ENCODE results near the gene EIF4G1. TPM values are rescaled to one million over a fixed set of nuclear protein-coding genes. Genes with fewer than 3 reads are reported as not detected.

EIF4G1 gene
- total RNA-seq, 1 donor from 2014 or later: 490 TPM

- Histone ChIP-seq H4K20me1 (ENCODE audit: insufficient read depth, low read length) (peaks cover 17% of the 10 kb centered on the region), H3K4me2 (ENCODE audit: low read length) (no peak overlapping the region), H3K36me3 (ENCODE audit: insufficient read depth, low read length) (no peaks in the 10 kb centered on the region), H2AFZ (ENCODE audit: low read depth, low read length) (no peak overlapping the region), H3K27ac (ENCODE audit: low read depth, low read length) (no peak overlapping the region), H3K9ac (ENCODE audit: low read length) (no peak overlapping the region), H3K4me1 (ENCODE audit: insufficient read depth, low read length) (peaks cover 8% of the 10 kb centered on the region), H3K79me2 (ENCODE audit: insufficient read depth, low read length) (peaks cover 19% of the 10 kb centered on the region), H3K4me3 (ENCODE audit: insufficient read depth, low read depth, low read length) (no peak overlapping the region), H3K27me3 (ENCODE audit: insufficient read depth, low read length) (no peaks in the 10 kb centered on the region), H3K9me3 (ENCODE audit: insufficient read depth, low read depth, low read length) (no peaks in the 10 kb centered on the region)
- Mint-ChIP-seq H3K4me3 (ENCODE audit: unreplicated experiment) (no peak overlapping the region), H3K27me3 (ENCODE audit: low read depth, unreplicated experiment) (no peaks in the 10 kb centered on the region), H3K36me3 (ENCODE audit: low read depth, unreplicated experiment) (peaks cover 11% of the 10 kb centered on the region), H3K4me1 (ENCODE audit: low read depth, unreplicated experiment) (peaks cover 16% of the 10 kb centered on the region), H3K9me3 (ENCODE audit: unreplicated experiment) (no peaks in the 10 kb centered on the region), H3K27ac (ENCODE audit: unreplicated experiment) (no peak overlapping the region)
- DNase-seq (ENCODE audit: low read depth) (no peak), FAIRE-seq (no peak)
- TF ChIP-seq EZH2 (IDR thresholded peaks at IDR 0.05; ENCODE audit: insufficient read depth, low read length) (no peak), CTCF (IDR thresholded peaks at IDR 0.05; ENCODE audit: insufficient read depth, low read depth, low read length) (no peak)
Observed at GRCh38 chr3:184358921-184359350, 44.5 kb downstream of the EIF4G1 start.

- DNase-seq (ENCODE audit: low read depth) (no peak), FAIRE-seq (no peak)
- Mint-ChIP-seq H3K4me1 (ENCODE audit: low read depth, unreplicated experiment) (peaks cover 19% of the 10 kb centered on the region), H3K9me3 (ENCODE audit: unreplicated experiment) (no peaks in the 10 kb centered on the region), H3K27ac (ENCODE audit: unreplicated experiment) (no peak overlapping the region), H3K4me3 (ENCODE audit: unreplicated experiment) (no peak overlapping the region), H3K27me3 (ENCODE audit: low read depth, unreplicated experiment) (no peaks in the 10 kb centered on the region), H3K36me3 (ENCODE audit: low read depth, unreplicated experiment) (peaks cover 14% of the 10 kb centered on the region)
- peaks cover 26% of the 10 kb centered on the region for H3K79me2 ChIP-seq (ENCODE audit: insufficient read depth, low read length)
- peaks cover 8% of the 10 kb centered on the region for H3K4me1 ChIP-seq (ENCODE audit: insufficient read depth, low read length)
- no peak overlapping the region for H3K27ac ChIP-seq (ENCODE audit: low read depth, low read length)
- no peak overlapping the region for H2AFZ ChIP-seq (ENCODE audit: low read depth, low read length)
- H3K4me2 ChIP-seq (ENCODE audit: low read length): peak overlapping the region; percentile 11
- H3K36me3 ChIP-seq (ENCODE audit: insufficient read depth, low read length): no peaks in the 10 kb centered on the region
- TF ChIP-seq EZH2 (IDR thresholded peaks at IDR 0.05; ENCODE audit: insufficient read depth, low read length) (no peak), CTCF (IDR thresholded peaks at IDR 0.05; ENCODE audit: insufficient read depth, low read depth, low read length) (no peak)
- H3K27me3 ChIP-seq (ENCODE audit: insufficient read depth, low read length): no peaks in the 10 kb centered on the region
- H3K9ac ChIP-seq (ENCODE audit: low read length): no peak overlapping the region
- H3K4me3 ChIP-seq (ENCODE audit: insufficient read depth, low read depth, low read length): no peak overlapping the region
- H3K9me3 ChIP-seq (ENCODE audit: insufficient read depth, low read depth, low read length): no peaks in the 10 kb centered on the region
- H4K20me1 ChIP-seq (ENCODE audit: insufficient read depth, low read length): peaks cover 20% of the 10 kb centered on the region
Observed at GRCh38 chr3:184359610-184360009, 45.2 kb downstream of the EIF4G1 start.

- Mint-ChIP-seq H3K27me3 (ENCODE audit: low read depth, unreplicated experiment) (no peaks in the 10 kb centered on the region), H3K4me3 (ENCODE audit: unreplicated experiment) (peak overlapping the region; percentile 88), H3K4me1 (ENCODE audit: low read depth, unreplicated experiment) (peaks cover 24% of the 10 kb centered on the region), H3K27ac (ENCODE audit: unreplicated experiment) (peak overlapping the region; percentile 53), H3K9me3 (ENCODE audit: unreplicated experiment) (no peaks in the 10 kb centered on the region), H3K36me3 (ENCODE audit: low read depth, unreplicated experiment) (peaks cover 17% of the 10 kb centered on the region)
- no peak for FAIRE-seq
- peaks cover 10% of the 10 kb centered on the region for H3K4me1 ChIP-seq (ENCODE audit: insufficient read depth, low read length)
- H3K4me2 ChIP-seq (ENCODE audit: low read length): peak overlapping the region; percentile 92
- H4K20me1 ChIP-seq (ENCODE audit: insufficient read depth, low read length): peaks cover 17% of the 10 kb centered on the region
- H3K27me3 ChIP-seq (ENCODE audit: insufficient read depth, low read length): no peaks in the 10 kb centered on the region
- TF ChIP-seq CTCF (IDR thresholded peaks at IDR 0.05; ENCODE audit: insufficient read depth, low read depth, low read length) (no peak), EZH2 (IDR thresholded peaks at IDR 0.05; ENCODE audit: insufficient read depth, low read length) (no peak)
- H3K36me3 ChIP-seq (ENCODE audit: insufficient read depth, low read length): peaks cover 6% of the 10 kb centered on the region
- H3K9me3 ChIP-seq (ENCODE audit: insufficient read depth, low read depth, low read length): no peaks in the 10 kb centered on the region
- no peak overlapping the region for H3K27ac ChIP-seq (ENCODE audit: low read depth, low read length)
- H3K4me3 ChIP-seq (ENCODE audit: insufficient read depth, low read depth, low read length): peak overlapping the region; percentile 82
- peak overlapping the region; percentile 88 for H3K9ac ChIP-seq (ENCODE audit: low read length)
- DNase-seq (ENCODE audit: low read depth): no peak
- H2AFZ ChIP-seq (ENCODE audit: low read depth, low read length): peak overlapping the region; percentile 92
- peaks cover 33% of the 10 kb centered on the region for H3K79me2 ChIP-seq (ENCODE audit: insufficient read depth, low read length)
Observed at GRCh38 chr3:184360070-184360928, 45.9 kb downstream of the EIF4G1 start.

All from astrocyte (in vitro differentiated cells and primary cell).